Neural cell (in vitro differentiated cells): Measurements from ENCODE around the gene FRY. TPM values are rescaled to one million over a fixed set of nuclear protein-coding genes. Genes with fewer than 3 reads are reported as not detected.

Experiments
- H2AFZ ChIP-seq: fragments of 200-600, 300-800 bp; sonication (generic), shearing (Covaris generic); 2 replicates; pipeline ENCODE4 v1.6.0; 2014; ENCODE audit warnings: low read depth, mild to moderate bottlenecking, antibody characterized with exemption, low read length, moderate library complexity
- H3F3A ChIP-seq: fragments of 200-600 bp; shearing (Covaris generic); 2 replicates; pipeline ENCODE4 v1.6.1; 2016; ENCODE audit warnings: mild to moderate bottlenecking, moderate library complexity, mixed read lengths, antibody characterized with exemption, low read length; ENCODE audit not compliant: insufficient read depth, poor library complexity, severe bottlenecking
- H3K27ac ChIP-seq: fragments of 200-600, 300-800 bp; sonication (generic), shearing (Covaris generic); 2 replicates; pipeline ENCODE4 v1.5.1; 2014; ENCODE audit warnings: mild to moderate bottlenecking, low read length, moderate library complexity
- H3K27me3 ChIP-seq: fragments of 300-800, 200-600 bp; sonication (generic), shearing (Covaris generic); 2 replicates; pipeline ENCODE4 v1.6.0; 2014; ENCODE audit warnings: mild to moderate bottlenecking, low read depth, low read length, moderate library complexity; ENCODE audit not compliant: insufficient read depth
- H3K36me3 ChIP-seq: fragments of 300-800, 200-600 bp; sonication (generic), shearing (Covaris generic); 2 replicates; pipeline ENCODE4 v1.5.1; 2014; ENCODE audit warnings: mild to moderate bottlenecking, antibody characterized with exemption, low read length, moderate library complexity; ENCODE audit not compliant: insufficient read depth
- H3K4me2 ChIP-seq: fragments of 300-800, 200-600 bp; sonication (generic), shearing (Covaris generic); 2 replicates; pipeline ENCODE4 v1.6.0; 2014; ENCODE audit warnings: mild to moderate bottlenecking, low read length
- H3K4me3 ChIP-seq: fragments of 300-800, 200-600 bp; sonication (generic), shearing (Covaris generic); 2 replicates; pipeline ENCODE4 v1.5.1; 2014; ENCODE audit warnings: mild to moderate bottlenecking, low read length, moderate library complexity
- H3K79me2 ChIP-seq: fragments of 200-600 bp; shearing (Covaris generic); replicated peaks from 2 replicates; pipeline ENCODE4 v1.6.0; 2014; ENCODE audit warnings: mild to moderate bottlenecking, low read length, moderate library complexity; ENCODE audit not compliant: insufficient read depth
- H3K9ac ChIP-seq: fragments of 300-800, 200-600 bp; sonication (generic), shearing (Covaris generic); 2 replicates; pipeline ENCODE4 v1.6.1; 2016; ENCODE audit warnings: mild to moderate bottlenecking, low read length, mixed read lengths
- H3K9me2 ChIP-seq: fragments of 200-600 bp; shearing (Covaris generic); 2 replicates; pipeline ENCODE4 v1.6.1; 2016; ENCODE audit warnings: mild to moderate bottlenecking, low read length, mixed read lengths; ENCODE audit not compliant: insufficient read depth
- H3K9me3 ChIP-seq: fragments of 200-600, 300-800 bp; sonication (generic), shearing (Covaris generic); 2 replicates; pipeline ENCODE4 v1.6.1; 2016; ENCODE audit warnings: mild to moderate bottlenecking, mixed run types, low read length, moderate library complexity, mixed read lengths
- H4K20me1 ChIP-seq: fragments of 200-600 bp; shearing (Covaris generic); 2 replicates; pipeline ENCODE4 v1.6.1; 2016; ENCODE audit warnings: mild to moderate bottlenecking, mixed run types; ENCODE audit not compliant: insufficient read depth
- EP300 ChIP-seq: fragments of 450-650 bp; conservative IDR thresholded peaks from 2 replicates; pipeline ENCODE4 v1.6.1; 2014; ENCODE audit warnings: antibody characterized with exemption, mild to moderate bottlenecking, moderate library complexity; ENCODE audit not compliant: poor library complexity, severe bottlenecking
- EZH2 ChIP-seq: fragments of 200-600, 300-800 bp; shearing (Covaris generic), sonication (generic); IDR thresholded peaks from 2 replicates; pipeline ENCODE4 v1.6.1; 2014; ENCODE audit warnings: antibody characterized with exemption, low read length, borderline replicate concordance, mild to moderate bottlenecking; ENCODE audit not compliant: insufficient read depth, poor library complexity, severe bottlenecking
- MXI1 ChIP-seq: fragments of 450-650 bp; conservative IDR thresholded peaks from 2 replicates; pipeline ENCODE4 v1.6.1; 2014; ENCODE audit warnings: antibody characterized with exemption, mild to moderate bottlenecking; ENCODE audit not compliant: poor library complexity, severe bottlenecking
- POLR2AphosphoS5 ChIP-seq: IDR thresholded peaks from 2 replicates; pipeline ENCODE4 v1.6.1; 2012
- RAD21 ChIP-seq: fragments of 450-650 bp; conservative IDR thresholded peaks from 2 replicates; pipeline ENCODE4 v1.6.1; 2014; ENCODE audit warnings: antibody characterized with exemption, mild to moderate bottlenecking, moderate library complexity
- SMC3 ChIP-seq: fragments of 450-650 bp; conservative IDR thresholded peaks from 2 replicates; pipeline ENCODE4 v1.6.1; 2014; ENCODE audit warnings: antibody characterized with exemption, mild to moderate bottlenecking, moderate library complexity; ENCODE audit not compliant: poor library complexity
- TAF1 ChIP-seq: IDR thresholded peaks from 2 replicates; pipeline ENCODE4 v1.6.1; 2012; ENCODE audit warnings: low read depth
- polyA plus RNA-seq: library from polyadenylated mRNA; depleted of rRNA; stranded (reverse); fragments of >200 nt; gene quantifications from 2 replicates; pipeline ENCODE4 v1.2.3, GENCODE V29; 2014
- TF ChIP-seq, protein P1 (sequence below): IDR thresholded peaks from 2 replicates; pipeline ENCODE4 v1.6.1; 2012; ENCODE audit warnings: borderline replicate concordance
- TF ChIP-seq, protein P2 (sequence below): fragments of 450-650 bp; IDR thresholded peaks from 2 replicates; pipeline ENCODE4 v1.5.1; 2014; ENCODE audit warnings: antibody characterized with exemption, mild to moderate bottlenecking, moderate library complexity; ENCODE audit not compliant: poor library complexity, severe bottlenecking

Gene FRY
- polyA plus RNA-seq, 1 donor from 2014 or later: 49.3 TPM

DNA sequence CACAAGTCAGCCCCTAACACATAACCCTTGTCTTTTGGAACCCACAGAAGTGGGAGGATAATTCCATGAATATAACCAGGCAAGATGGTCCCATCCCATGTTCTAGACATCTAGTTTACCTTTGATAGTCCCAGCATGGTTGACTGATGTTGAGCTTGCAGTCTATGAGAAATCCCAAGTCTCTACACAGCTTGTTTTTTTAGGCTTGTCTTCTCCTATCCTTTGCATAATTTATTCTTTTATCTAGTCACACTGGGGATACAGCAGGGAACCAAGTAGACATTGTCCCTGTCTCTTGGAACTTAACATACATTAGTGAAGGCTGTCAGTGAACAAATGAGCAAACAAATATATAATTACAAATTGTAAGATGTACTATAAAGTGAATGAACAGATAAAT is 19.6 kb upstream of the FRY start:
- Histone ChIP-seq H3K9ac (no peak overlapping the region), H3K4me3 (no peak overlapping the region), H3K27ac (no peak overlapping the region), H2AFZ (no peak overlapping the region), H4K20me1 (no peaks in the 10 kb centered on the region), H3K9me2 (no peaks in the 10 kb centered on the region), H3F3A (no peaks in the 10 kb centered on the region), H3K79me2 (no peaks in the 10 kb centered on the region), H3K4me2 (no peak overlapping the region), H3K27me3 (no peaks in the 10 kb centered on the region), H3K9me3 (no peaks in the 10 kb centered on the region), H3K36me3 (no peaks in the 10 kb centered on the region)
- TF ChIP-seq POLR2AphosphoS5: no peak
- no peak for TF ChIP-seq TAF1
- TF ChIP-seq MXI1: no peak
- TF ChIP-seq, protein P1, sequence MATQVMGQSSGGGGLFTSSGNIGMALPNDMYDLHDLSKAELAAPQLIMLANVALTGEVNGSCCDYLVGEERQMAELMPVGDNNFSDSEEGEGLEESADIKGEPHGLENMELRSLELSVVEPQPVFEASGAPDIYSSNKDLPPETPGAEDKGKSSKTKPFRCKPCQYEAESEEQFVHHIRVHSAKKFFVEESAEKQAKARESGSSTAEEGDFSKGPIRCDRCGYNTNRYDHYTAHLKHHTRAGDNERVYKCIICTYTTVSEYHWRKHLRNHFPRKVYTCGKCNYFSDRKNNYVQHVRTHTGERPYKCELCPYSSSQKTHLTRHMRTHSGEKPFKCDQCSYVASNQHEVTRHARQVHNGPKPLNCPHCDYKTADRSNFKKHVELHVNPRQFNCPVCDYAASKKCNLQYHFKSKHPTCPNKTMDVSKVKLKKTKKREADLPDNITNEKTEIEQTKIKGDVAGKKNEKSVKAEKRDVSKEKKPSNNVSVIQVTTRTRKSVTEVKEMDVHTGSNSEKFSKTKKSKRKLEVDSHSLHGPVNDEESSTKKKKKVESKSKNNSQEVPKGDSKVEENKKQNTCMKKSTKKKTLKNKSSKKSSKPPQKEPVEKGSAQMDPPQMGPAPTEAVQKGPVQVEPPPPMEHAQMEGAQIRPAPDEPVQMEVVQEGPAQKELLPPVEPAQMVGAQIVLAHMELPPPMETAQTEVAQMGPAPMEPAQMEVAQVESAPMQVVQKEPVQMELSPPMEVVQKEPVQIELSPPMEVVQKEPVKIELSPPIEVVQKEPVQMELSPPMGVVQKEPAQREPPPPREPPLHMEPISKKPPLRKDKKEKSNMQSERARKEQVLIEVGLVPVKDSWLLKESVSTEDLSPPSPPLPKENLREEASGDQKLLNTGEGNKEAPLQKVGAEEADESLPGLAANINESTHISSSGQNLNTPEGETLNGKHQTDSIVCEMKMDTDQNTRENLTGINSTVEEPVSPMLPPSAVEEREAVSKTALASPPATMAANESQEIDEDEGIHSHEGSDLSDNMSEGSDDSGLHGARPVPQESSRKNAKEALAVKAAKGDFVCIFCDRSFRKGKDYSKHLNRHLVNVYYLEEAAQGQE: no peak
- TF ChIP-seq RAD21: no peak

DNA sequence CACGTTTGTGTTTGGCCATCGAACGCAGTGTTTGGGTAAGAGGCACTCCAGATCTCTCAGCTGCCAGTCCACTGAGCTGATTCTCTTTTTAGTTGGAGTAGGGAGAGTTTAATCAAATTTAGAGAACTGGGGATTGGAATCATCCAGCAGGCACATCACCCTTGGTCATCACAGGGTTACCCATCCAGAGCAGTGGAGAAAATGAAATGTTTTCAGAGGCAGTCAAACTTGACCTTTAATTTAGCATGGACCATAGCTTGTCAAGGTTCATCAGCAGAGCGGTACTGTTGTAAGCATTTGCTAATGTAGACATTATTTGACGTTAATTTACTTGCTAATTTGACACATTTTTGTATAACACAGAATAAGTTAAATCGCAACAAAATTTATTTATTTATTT is 18.4 kb upstream of the FRY start:
- H3K27ac ChIP-seq: no peak overlapping the region
- no peaks in the 10 kb centered on the region for H3K9me2 ChIP-seq
- H3F3A ChIP-seq: no peaks in the 10 kb centered on the region
- H3K36me3 ChIP-seq: no peaks in the 10 kb centered on the region
- H2AFZ ChIP-seq: no peak overlapping the region
- no peak overlapping the region for H3K4me2 ChIP-seq
- H4K20me1 ChIP-seq: no peaks in the 10 kb centered on the region
- TF ChIP-seq POLR2AphosphoS5 (no peak), EP300 (no peak), RAD21 (no peak), MXI1 (no peak), SMC3 (no peak), EZH2 (no peak)
- TF ChIP-seq, protein P1: no peak
- TF ChIP-seq, protein P2, sequence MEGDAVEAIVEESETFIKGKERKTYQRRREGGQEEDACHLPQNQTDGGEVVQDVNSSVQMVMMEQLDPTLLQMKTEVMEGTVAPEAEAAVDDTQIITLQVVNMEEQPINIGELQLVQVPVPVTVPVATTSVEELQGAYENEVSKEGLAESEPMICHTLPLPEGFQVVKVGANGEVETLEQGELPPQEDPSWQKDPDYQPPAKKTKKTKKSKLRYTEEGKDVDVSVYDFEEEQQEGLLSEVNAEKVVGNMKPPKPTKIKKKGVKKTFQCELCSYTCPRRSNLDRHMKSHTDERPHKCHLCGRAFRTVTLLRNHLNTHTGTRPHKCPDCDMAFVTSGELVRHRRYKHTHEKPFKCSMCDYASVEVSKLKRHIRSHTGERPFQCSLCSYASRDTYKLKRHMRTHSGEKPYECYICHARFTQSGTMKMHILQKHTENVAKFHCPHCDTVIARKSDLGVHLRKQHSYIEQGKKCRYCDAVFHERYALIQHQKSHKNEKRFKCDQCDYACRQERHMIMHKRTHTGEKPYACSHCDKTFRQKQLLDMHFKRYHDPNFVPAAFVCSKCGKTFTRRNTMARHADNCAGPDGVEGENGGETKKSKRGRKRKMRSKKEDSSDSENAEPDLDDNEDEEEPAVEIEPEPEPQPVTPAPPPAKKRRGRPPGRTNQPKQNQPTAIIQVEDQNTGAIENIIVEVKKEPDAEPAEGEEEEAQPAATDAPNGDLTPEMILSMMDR: no peak
- H3K4me3 ChIP-seq: no peak overlapping the region
- H3K27me3 ChIP-seq: no peaks in the 10 kb centered on the region
- no peaks in the 10 kb centered on the region for H3K9me3 ChIP-seq
- H3K79me2 ChIP-seq: no peaks in the 10 kb centered on the region
- no peak overlapping the region for H3K9ac ChIP-seq
